GM12878 (cell line): ENCODE results near the gene HOXD12. TPM values are rescaled to one million over a fixed set of nuclear protein-coding genes. Genes with fewer than 3 reads are reported as not detected.

Experiments
- ATAC-seq: fragments of 200-7000 bp; cut with Tn5 transposase; 3 replicates; pipeline ENCODE4 v1.9.1; 2020; ENCODE audit warnings: mild to moderate bottlenecking, moderate library complexity
- BruUV-seq: library from RNA; stranded (reverse); fragments of 400-500 nt; replicated peaks from 2 replicates; lab custom pipeline; 2021; lab: Mats Ljungman, UMichigan
- CTCF ChIA-PET: fragments of 300-600 bp; sonication (Branson Sonifier 250); formaldehyde crosslinking; extraction: SDS; loops from one replicate; lab custom pipeline; 2021; ENCODE audit warnings: inconsistent platforms; lab: Yijun Ruan, JAX
- POLR2A ChIA-PET: fragments of 350-600 bp; formaldehyde crosslinking; extraction: SDS; loops from one replicate; lab custom pipeline; 2021; ENCODE audit warnings: inconsistent platforms; lab: Charles Lee
- RAD21 ChIA-PET: fragments of 300-600 bp; sonication (Branson Sonifier 250); formaldehyde crosslinking; loops from one replicate; lab custom pipeline; 2023; ENCODE audit warnings: antibody characterized with exemption; ENCODE audit not compliant: unreplicated experiment; lab: Charles Lee
- SMC1A ChIA-PET: fragments of 300-600 bp; sonication (Branson Sonifier 250); formaldehyde crosslinking; loops from one replicate; lab custom pipeline; 2023; ENCODE audit not compliant: unreplicated experiment, uncharacterized antibody; lab: Charles Lee
- DNase-seq: peaks from one replicate; pipeline ENCODE4 v3.0.0-alpha.2; 2011; ENCODE audit warnings: low read depth, low spot score
- FAIRE-seq: peaks from 3 replicates; lab custom pipeline; 2011; peaks lifted over from hg19 to GRCh38; lab: Jason Lieb, UNC
- H2AFZ ChIP-seq: 2 replicates; pipeline ENCODE4 v1.6.0; 2011; ENCODE audit warnings: low read depth, low read length, control low read depth; ENCODE audit not compliant: control insufficient read depth
- H3K27ac ChIP-seq: 2 replicates; pipeline ENCODE4 v1.5.1; 2011; ENCODE audit warnings: control low read depth; ENCODE audit not compliant: control insufficient read depth, insufficient read depth
- H3K27me3 ChIP-seq, 2 experiments: replicated peaks in 1 of 2; 2 replicates each; pipeline versions ENCODE4 v1.6.0 to v1.6.1; 2011; ENCODE audit warnings: low read length in 1 of 2; ENCODE audit not compliant: control insufficient read depth in 2 of 2, insufficient read depth in 2 of 2
- H3K36me3 ChIP-seq, 2 experiments: 2 replicates each; pipeline ENCODE4 v1.5.1; 2011; ENCODE audit warnings: low read length in 1 of 2; ENCODE audit not compliant: control insufficient read depth in 2 of 2, insufficient read depth in 2 of 2
- H3K4me1 ChIP-seq: 2 replicates; pipeline ENCODE4 v1.6.1; 2011; ENCODE audit warnings: mild to moderate bottlenecking, low read length, moderate library complexity, mixed read lengths; ENCODE audit not compliant: control insufficient read depth, insufficient read depth
- H3K4me2 ChIP-seq: 2 replicates; pipeline ENCODE4 v1.6.0; 2011; ENCODE audit warnings: control low read depth; ENCODE audit not compliant: control insufficient read depth, insufficient read depth
- H3K4me3 ChIP-seq: fragments of 200-600 bp; sonication (generic); 2 replicates; pipeline ENCODE4 v1.5.1; 2016
- H3K79me2 ChIP-seq: 2 replicates; pipeline ENCODE4 v1.6.0; 2011; ENCODE audit warnings: low read length; ENCODE audit not compliant: control insufficient read depth, insufficient read depth
- H3K9ac ChIP-seq: 2 replicates; pipeline ENCODE4 v1.8.0; 2011; ENCODE audit warnings: low read length, control low read depth, mixed read lengths; ENCODE audit not compliant: control insufficient read depth, insufficient read depth
- H3K9me3 ChIP-seq: replicated peaks from 3 replicates; pipeline ENCODE4 v1.5.1; 2011; ENCODE audit warnings: mild to moderate bottlenecking, low read length; ENCODE audit not compliant: control insufficient read depth, insufficient read depth
- H4K20me1 ChIP-seq: 2 replicates; pipeline ENCODE4 v1.6.0; 2011; ENCODE audit not compliant: control insufficient read depth, insufficient read depth
- ELK1 ChIP-seq: IDR thresholded peaks from 2 replicates; pipeline ENCODE4 v1.6.1; 2012; ENCODE audit warnings: low read depth, low read length, improper control_type of control experiment
- FOXK2 ChIP-seq: fragments of 450-650 bp; IDR thresholded peaks from 2 replicates; pipeline ENCODE4 v1.6.1; 2017; ENCODE audit warnings: mild to moderate bottlenecking, moderate library complexity
- KDM1A ChIP-seq: fragments of 200-600 bp; sonication (generic); IDR thresholded peaks from 2 replicates; pipeline ENCODE4 v1.6.1; 2016; ENCODE audit warnings: borderline replicate concordance
- MAX ChIP-seq: IDR thresholded peaks from 2 replicates; pipeline ENCODE4 v1.6.1; 2012; ENCODE audit warnings: low read depth, low read length, improper control_type of control experiment
- MYB ChIP-seq: fragments of 150-350 bp; IDR thresholded peaks from 2 replicates; pipeline ENCODE4 v1.6.1; 2014; ENCODE audit warnings: mild to moderate bottlenecking, low read depth, low read length, borderline replicate concordance
- RUNX3 ChIP-seq: IDR thresholded peaks from 2 replicates; pipeline ENCODE4 v1.6.1; 2012; ENCODE audit warnings: low read length, inconsistent platforms
- SREBF2 ChIP-seq: IDR thresholded peaks from 2 replicates; pipeline ENCODE4 v1.6.1; 2012; ENCODE audit warnings: mild to moderate bottlenecking, low read length
- WRNIP1 ChIP-seq: IDR thresholded peaks from 2 replicates; pipeline ENCODE4 v1.6.1; 2011; ENCODE audit warnings: low read depth, low read length, improper control_type of control experiment, borderline replicate concordance
- WGBS: methylation state at CpG from one replicate; pipeline ENCODE4 v1.1.6; 2016; ENCODE audit warnings: low lambda C conversion rate; ENCODE audit not compliant: insufficient replicate concordance, insufficient coverage; ENCODE audit errors: missing lambda C conversion rate; 5-methylcytosine and 5-hydroxymethylcytosine counted together
- in situ Hi-C: fragments of 300-500 bp; cut with MboI; formaldehyde crosslinking; loops from 9 replicates; pipeline ENCODE4 v1.14.3; 2018; ENCODE audit warnings: mixed read lengths
- intact Hi-C: fragments of 100-400 bp; cut with micrococcal nuclease; formaldehyde crosslinking; loops from one replicate; pipeline ENCODE4 v1.14.2; 2022; ENCODE audit not compliant: unreplicated experiment
- polyA plus RNA-seq, 11 experiments: library from polyadenylated mRNA; depleted of rRNA in 4 of 11; unstranded in 6 of 11; stranded (reverse) in 5 of 11; fragments of >200 nt; fragmentation: Nextera tagmentation in 4 of 11; fragmentation: Illumina TruSeq in 1 of 11; extraction: Ambion mirVana in 4 of 11; extraction: Trizol in 1 of 11; gene quantifications; 1 replicate in 1 of 11; 2 replicates in 10 of 11; pipeline versions ENCODE4 v1.2.1 to v1.2.3, GENCODE V29; 2011 to 2016; ENCODE audit warnings: inconsistent platforms in 2 of 11, missing spikeins in 2 of 11, low read depth in 1 of 11
- total RNA-seq, 4 experiments: library from RNA; depleted of rRNA in 3 of 4; stranded (reverse); fragments of >200 nt in 3 of 4; fragmentation: Illumina TruSeq in 1 of 4; extraction: Trizol in 1 of 4; gene quantifications; 2 replicates each; pipeline versions ENCODE4 v1.2.1 to v1.2.3, GENCODE V29; 2013 to 2021
- TF ChIP-seq, protein P1 (sequence below): fragments of 450-650 bp; IDR thresholded peaks from 2 replicates; pipeline ENCODE4 v1.6.1; 2017; ENCODE audit warnings: low read depth, mild to moderate bottlenecking, moderate library complexity

The HOXD12 gene
- total and polyA plus RNA-seq, 10 of the 15 experiments (the other 5 are each of a cell fraction or from before 2014, with no cell fraction given): not detected

DNA sequence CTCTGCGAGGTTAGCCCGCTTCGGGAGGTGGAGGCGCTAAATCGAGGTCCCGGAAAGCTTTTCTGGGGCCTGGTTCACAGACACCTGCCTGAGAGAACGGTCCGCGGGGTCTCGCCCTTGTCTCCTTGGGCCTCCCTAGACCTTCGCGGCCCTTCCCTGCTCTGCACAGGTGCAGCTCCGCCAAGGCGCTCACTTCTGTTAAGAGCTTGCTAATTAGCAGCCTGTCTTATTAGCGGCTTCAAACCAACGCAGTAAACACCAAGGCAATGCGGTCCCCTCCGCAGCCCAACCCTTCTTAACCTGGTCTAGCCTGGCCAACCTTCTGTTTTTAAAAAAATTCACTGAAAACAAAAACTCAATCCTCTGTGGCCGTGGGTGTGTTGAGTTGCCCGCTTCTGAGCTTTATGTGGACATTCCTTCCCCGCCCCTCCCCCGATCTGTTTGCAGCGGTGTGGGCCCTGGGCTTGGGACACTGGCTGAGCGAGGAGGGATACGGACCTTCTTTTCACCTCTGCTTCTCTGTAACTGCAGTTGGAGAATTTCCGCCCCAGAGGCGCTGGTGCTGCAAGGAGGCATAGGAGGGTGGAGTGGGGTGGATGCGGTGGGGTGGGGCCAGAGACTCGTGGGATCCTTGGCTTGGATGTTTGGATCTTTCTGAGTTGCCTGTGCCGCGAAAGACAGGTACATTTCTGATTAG lies 48.4 kb downstream of the HOXD12 start (continued):
- TF ChIP-seq MAX (no peak), FOXK2 (no peak), MYB (no peak), RUNX3 (no peak)
- TF ChIP-seq, protein P1, sequence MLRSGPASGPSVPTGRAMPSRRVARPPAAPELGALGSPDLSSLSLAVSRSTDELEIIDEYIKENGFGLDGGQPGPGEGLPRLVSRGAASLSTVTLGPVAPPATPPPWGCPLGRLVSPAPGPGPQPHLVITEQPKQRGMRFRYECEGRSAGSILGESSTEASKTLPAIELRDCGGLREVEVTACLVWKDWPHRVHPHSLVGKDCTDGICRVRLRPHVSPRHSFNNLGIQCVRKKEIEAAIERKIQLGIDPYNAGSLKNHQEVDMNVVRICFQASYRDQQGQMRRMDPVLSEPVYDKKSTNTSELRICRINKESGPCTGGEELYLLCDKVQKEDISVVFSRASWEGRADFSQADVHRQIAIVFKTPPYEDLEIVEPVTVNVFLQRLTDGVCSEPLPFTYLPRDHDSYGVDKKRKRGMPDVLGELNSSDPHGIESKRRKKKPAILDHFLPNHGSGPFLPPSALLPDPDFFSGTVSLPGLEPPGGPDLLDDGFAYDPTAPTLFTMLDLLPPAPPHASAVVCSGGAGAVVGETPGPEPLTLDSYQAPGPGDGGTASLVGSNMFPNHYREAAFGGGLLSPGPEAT: no peak

- Histone ChIP-seq H3K4me3 (no peak overlapping the region), H3K4me2 (no peak overlapping the region), H2AFZ (no peak overlapping the region)
- WGBS: 39% methylated on average over 11 of the region's 11 CpGs
- TF ChIP-seq ELK1 (no peak), WRNIP1 (no peak), RUNX3 (no peak), SREBF2 (no peak), KDM1A (no peak)
- TF ChIP-seq, all 136 proteins: peak for 0
- no TSS peak for BruUV-seq
- intact Hi-C loops (no loop called here), in situ Hi-C loops (loop anchor here (25.0 kb wide), 1 partner anchor 1188 kb away; no protein-coding TSS in a partner anchor)
- Histone ChIP-seq H3K79me2 (no peaks in the 10 kb centered on the region), H3K36me3 (no peaks in the 10 kb centered on the region), H3K27ac (no peak overlapping the region), H3K4me1 (no peaks in the 10 kb centered on the region), H3K9ac (no peak overlapping the region), H4K20me1 (no peaks in the 10 kb centered on the region), H3K27me3 (peaks cover 10 to 33% of the 10 kb centered on the region in 2 experiments), H3K9me3 (no peaks in the 10 kb centered on the region)
- POLR2A ChIA-PET: no interaction called here
- no peak for ATAC-seq
- RAD21 ChIA-PET: no interaction called here
- SMC1A ChIA-PET: no interaction called here
- FAIRE-seq: no peak
- DNase-seq: no peak
- CTCF ChIA-PET: no interaction called here
Measured at GRCh38 chr2:176148751-176149421, 49.3 kb downstream of the HOXD12 start.
